Measurements from ENCODE around the gene VIT. TPM values are rescaled to one million over a fixed set of nuclear protein-coding genes. Genes with fewer than 3 reads are reported as not detected.

The VIT gene
- total RNA-seq, 1 experiment from 2014 or later = not detected

DNA sequence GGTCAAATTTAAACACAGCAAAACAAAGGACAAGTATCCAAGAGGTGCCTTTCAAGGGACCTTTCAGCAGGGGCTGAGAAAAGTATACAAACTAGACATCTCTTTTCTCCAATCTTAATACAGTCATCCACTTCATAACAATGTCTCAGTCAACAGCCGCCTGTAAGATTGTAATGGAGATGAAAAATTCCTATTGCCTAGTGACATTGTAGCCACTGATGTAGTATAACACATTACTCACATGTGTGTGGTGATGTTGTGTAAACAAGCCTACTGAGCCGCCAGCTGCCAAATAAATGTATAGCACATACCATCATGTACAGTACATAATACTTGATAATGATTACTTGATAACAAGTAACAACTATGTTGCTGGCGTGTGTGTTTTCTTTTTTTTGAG, 31.0 kb downstream of the VIT start:
- BruUV-seq (replicated peaks) = no TSS peak
- H3K36me3 ChIP-seq (ENCODE audit: low read depth) = no peaks in the 10 kb centered on the region
- H4K20me1 ChIP-seq (ENCODE audit: insufficient read depth) = no peaks in the 10 kb centered on the region
- no peak overlapping the region for H3K4me3 ChIP-seq
- H3K27ac ChIP-seq = no peak overlapping the region
- TF ChIP-seq, protein P1, sequence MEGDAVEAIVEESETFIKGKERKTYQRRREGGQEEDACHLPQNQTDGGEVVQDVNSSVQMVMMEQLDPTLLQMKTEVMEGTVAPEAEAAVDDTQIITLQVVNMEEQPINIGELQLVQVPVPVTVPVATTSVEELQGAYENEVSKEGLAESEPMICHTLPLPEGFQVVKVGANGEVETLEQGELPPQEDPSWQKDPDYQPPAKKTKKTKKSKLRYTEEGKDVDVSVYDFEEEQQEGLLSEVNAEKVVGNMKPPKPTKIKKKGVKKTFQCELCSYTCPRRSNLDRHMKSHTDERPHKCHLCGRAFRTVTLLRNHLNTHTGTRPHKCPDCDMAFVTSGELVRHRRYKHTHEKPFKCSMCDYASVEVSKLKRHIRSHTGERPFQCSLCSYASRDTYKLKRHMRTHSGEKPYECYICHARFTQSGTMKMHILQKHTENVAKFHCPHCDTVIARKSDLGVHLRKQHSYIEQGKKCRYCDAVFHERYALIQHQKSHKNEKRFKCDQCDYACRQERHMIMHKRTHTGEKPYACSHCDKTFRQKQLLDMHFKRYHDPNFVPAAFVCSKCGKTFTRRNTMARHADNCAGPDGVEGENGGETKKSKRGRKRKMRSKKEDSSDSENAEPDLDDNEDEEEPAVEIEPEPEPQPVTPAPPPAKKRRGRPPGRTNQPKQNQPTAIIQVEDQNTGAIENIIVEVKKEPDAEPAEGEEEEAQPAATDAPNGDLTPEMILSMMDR (conservative IDR thresholded peaks at IDR 0.05) = no peak
- no peak for TF ChIP-seq EZH2 (IDR thresholded peaks at IDR 0.05; ENCODE audit: low read depth)
- ChIA-PET POLR2A (ENCODE audit: unreplicated experiment) (no interaction called here), CTCF (no interaction called here)
- H3K4me1 ChIP-seq (replicated peaks; ENCODE audit: insufficient read depth) = peaks cover 12% of the 10 kb centered on the region
- intact Hi-C loops (cut with micrococcal nuclease; ENCODE audit: unreplicated experiment) = no loop called here
- no peaks in the 10 kb centered on the region for H3K79me2 ChIP-seq (ENCODE audit: low read depth)
- no peaks in the 10 kb centered on the region for H3K27me3 ChIP-seq (ENCODE audit: insufficient read depth, low read depth)
- H3K9me2 ChIP-seq (ENCODE audit: insufficient read depth) = no peaks in the 10 kb centered on the region
- no peaks in the 10 kb centered on the region for H3K9me3 ChIP-seq (ENCODE audit: insufficient read depth, low read depth)
- H3F3A ChIP-seq (ENCODE audit: insufficient read depth, low read depth) = peaks cover 5% of the 10 kb centered on the region; the same call in 1 of the 2 replicates
- DNase-seq = no peak
- H2AFZ ChIP-seq = no peak overlapping the region
- no peak overlapping the region for H3K4me2 ChIP-seq

- H3K4me1 ChIP-seq (replicated peaks; ENCODE audit: insufficient read depth) = peaks cover 14% of the 10 kb centered on the region
- POLR2A ChIA-PET (ENCODE audit: unreplicated experiment) = no interaction called here
- no peaks in the 10 kb centered on the region for H3K27me3 ChIP-seq (ENCODE audit: insufficient read depth, low read depth)
- no peaks in the 10 kb centered on the region for H3K36me3 ChIP-seq (ENCODE audit: low read depth)
- no peak overlapping the region for H3K27ac ChIP-seq
- no peaks in the 10 kb centered on the region for H3K9me2 ChIP-seq (ENCODE audit: insufficient read depth)
- H3K79me2 ChIP-seq (ENCODE audit: low read depth) = no peaks in the 10 kb centered on the region
- no peak overlapping the region for H3K4me2 ChIP-seq
- CTCF ChIA-PET = no interaction called here
- TF ChIP-seq EZH2 (IDR thresholded peaks at IDR 0.05; ENCODE audit: low read depth) = no peak
- TF ChIP-seq, protein P1 (conservative IDR thresholded peaks at IDR 0.05) = no peak
- no peak overlapping the region for H3K4me3 ChIP-seq
- no peaks in the 10 kb centered on the region for H4K20me1 ChIP-seq (ENCODE audit: insufficient read depth)
- no peak overlapping the region for H2AFZ ChIP-seq
- no peaks in the 10 kb centered on the region for H3K9me3 ChIP-seq (ENCODE audit: insufficient read depth, low read depth)
- DNase-seq = no peak
- peaks cover 9% of the 10 kb centered on the region; the same call in 1 of the 2 replicates for H3F3A ChIP-seq (ENCODE audit: insufficient read depth, low read depth)
- BruUV-seq (replicated peaks) = no TSS peak
- intact Hi-C loops (cut with micrococcal nuclease; ENCODE audit: unreplicated experiment) = no loop called here
Measured at GRCh38 chr2:36729067-36729466, 32.6 kb downstream of the VIT start.

GRCh38 chr2:36731941-36732672, 35.6 kb downstream of the VIT start:
- peaks cover 14% of the 10 kb centered on the region for H3K4me1 ChIP-seq (replicated peaks; ENCODE audit: insufficient read depth)
- ChIA-PET CTCF (no interaction called here), POLR2A (ENCODE audit: unreplicated experiment) (no interaction called here)
- no TSS peak for BruUV-seq (replicated peaks)
- H3F3A ChIP-seq (ENCODE audit: insufficient read depth, low read depth) = peaks cover 9% of the 10 kb centered on the region; the same call in 1 of the 2 replicates
- H3K4me2 ChIP-seq = peak overlapping the region; percentile 29
- peak; percentile 37 to 87 for DNase-seq
- H3K4me3 ChIP-seq = no peak overlapping the region
- H3K27ac ChIP-seq = peak overlapping the region; percentile 15
- no peaks in the 10 kb centered on the region for H3K79me2 ChIP-seq (ENCODE audit: low read depth)
- no peaks in the 10 kb centered on the region for H4K20me1 ChIP-seq (ENCODE audit: insufficient read depth)
- H2AFZ ChIP-seq = 0 out of 2 replicates have a peak overlapping the region, but pooled peaks have one; percentile 16
- no peaks in the 10 kb centered on the region for H3K9me2 ChIP-seq (ENCODE audit: insufficient read depth)
- TF ChIP-seq EZH2 (IDR thresholded peaks at IDR 0.05; ENCODE audit: low read depth) = no peak
- TF ChIP-seq, protein P1 (conservative IDR thresholded peaks at IDR 0.05) = no peak
- intact Hi-C loops (cut with micrococcal nuclease; ENCODE audit: unreplicated experiment) = no loop called here
- H3K36me3 ChIP-seq (ENCODE audit: low read depth) = no peaks in the 10 kb centered on the region
- H3K9me3 ChIP-seq (ENCODE audit: insufficient read depth, low read depth) = no peaks in the 10 kb centered on the region
- no peaks in the 10 kb centered on the region for H3K27me3 ChIP-seq (ENCODE audit: insufficient read depth, low read depth)
